K562 (cell line): ENCODE results near the gene ARL8A. TPM values are rescaled to one million over a fixed set of nuclear protein-coding genes. Genes with fewer than 3 reads are reported as not detected.

ENCODE experiments used
- BRCA1 ChIP-seq, 2 experiments: fragments of 450-650 bp in 1 of 2; sonication (generic) in 1 of 2; formaldehyde crosslinking in 1 of 2; IDR thresholded peaks; 2 replicates each; pipeline versions ENCODE4 v1.5.0 to v1.6.1; 2017 to 2020; ENCODE audit warnings: mild to moderate bottlenecking in 1 of 2, missing genetic modification reagents in 1 of 2
- CHCHD3 ChIP-seq: fragments of 250-450 bp; sonication (Bioruptor Pico); IDR thresholded peaks from 2 replicates; pipeline ENCODE4 v2.1.2; 2022; ENCODE audit warnings: mild to moderate bottlenecking
- CXXC5 ChIP-seq: fragments of 250-450 bp; sonication (Bioruptor Pico); IDR thresholded peaks from 2 replicates; pipeline ENCODE4 v1.8.0; 2022; ENCODE audit warnings: inconsistent platforms, mild to moderate bottlenecking, moderate library complexity
- DACH1 ChIP-seq: fragments of 450-650 bp; IDR thresholded peaks from 2 replicates; pipeline ENCODE4 v1.6.1; 2018; ENCODE audit not compliant: partially characterized antibody
- ELF1 ChIP-seq: fragments of 200-800 bp; sonication (Bioruptor generic); IDR thresholded peaks from 2 replicates; pipeline ENCODE4 v1.6.1; 2016; ENCODE audit warnings: missing genetic modification characterization, missing compliant biosample characterization
- GTF2E2 ChIP-seq: fragments of 200-800 bp; sonication (Bioruptor generic); IDR thresholded peaks from 2 replicates; pipeline ENCODE4 v1.6.1; 2016; ENCODE audit warnings: missing genetic modification characterization, missing compliant biosample characterization
- HNRNPUL1 ChIP-seq: fragments of 200-400 bp; formaldehyde crosslinking; IDR thresholded peaks from 2 replicates; pipeline ENCODE4 v1.6.1; 2017; ENCODE audit warnings: low read length
- KAT2B ChIP-seq: IDR thresholded peaks from one replicate; pipeline ENCODE4 v1.6.1; 2012; ENCODE audit warnings: low read depth, mild to moderate bottlenecking, control low read depth, inconsistent platforms, low read length, moderate library complexity
- MIER1 ChIP-seq: fragments of 450-650 bp; IDR thresholded peaks from 2 replicates; pipeline ENCODE4 v1.6.1; 2016; ENCODE audit warnings: antibody characterized with exemption, mild to moderate bottlenecking, low read depth
- NR2C1 ChIP-seq, 2 experiments: fragments of 450-650 bp; IDR thresholded peaks; 2 replicates each; pipeline ENCODE4 v1.6.1; 2017; ENCODE audit warnings: mild to moderate bottlenecking in 2 of 2, antibody characterized with exemption in 1 of 2, inconsistent platforms in 1 of 2, missing compliant biosample characterization in 1 of 2, missing genetic modification characterization in 1 of 2
- PHF8 ChIP-seq: fragments of 200-600 bp; sonication (generic); IDR thresholded peaks from 2 replicates; pipeline ENCODE4 v1.6.1; 2012; ENCODE audit warnings: mixed run types, mild to moderate bottlenecking, inconsistent platforms, low read length, moderate library complexity, borderline replicate concordance
- SMARCA4 ChIP-seq: fragments of 450-650 bp; IDR thresholded peaks from 2 replicates; pipeline ENCODE4 v1.6.1; 2016
- SMC3 ChIP-seq: conservative IDR thresholded peaks from 2 replicates; pipeline ENCODE4 v1.6.1; 2011; ENCODE audit warnings: low read depth, low read length, improper control_type of control experiment; ENCODE audit not compliant: insufficient read depth
- TGIF2 ChIP-seq: sonication (generic); formaldehyde crosslinking; IDR thresholded peaks from 2 replicates; pipeline ENCODE4 v1.8.1; 2022; ENCODE audit warnings: mild to moderate bottlenecking, missing genetic modification reagents, moderate library complexity
- U2AF2 ChIP-seq: fragments of 200-400 bp; formaldehyde crosslinking; optimal IDR thresholded peaks from 2 replicates; pipeline ENCODE3; 2017; ENCODE audit warnings: low read depth, mild to moderate bottlenecking, low read length
- ZFP36 ChIP-seq: fragments of 150-350 bp; IDR thresholded peaks from 2 replicates; pipeline ENCODE4 v1.6.1; 2018; ENCODE audit warnings: low read length, low read depth; ENCODE audit not compliant: partially characterized antibody
- ZFX ChIP-seq: sonication (generic); formaldehyde crosslinking; IDR thresholded peaks from 2 replicates; pipeline ENCODE4 v1.8.0; 2022; ENCODE audit warnings: mild to moderate bottlenecking, missing genetic modification reagents, moderate library complexity
- polyA plus RNA-seq, 8 experiments: library from polyadenylated mRNA; depleted of rRNA in 4 of 8; stranded (reverse) in 5 of 8; unstranded in 3 of 8; fragments of >200 nt; fragmentation: Nextera tagmentation in 2 of 8; fragmentation: Illumina TruSeq in 1 of 8; extraction: Ambion mirVana in 2 of 8; extraction: Trizol in 1 of 8; gene quantifications; 2 replicates each; pipeline versions ENCODE4 v1.2.1 to v1.2.3, GENCODE V29; 2011 to 2014; ENCODE audit warnings: inconsistent platforms in 1 of 8, missing spikeins in 1 of 8
- total RNA-seq, 7 experiments: library from RNA; depleted of rRNA in 6 of 7; stranded (reverse); fragments of >200 nt in 6 of 7; fragmentation: Illumina TruSeq in 2 of 7; extraction: Trizol in 2 of 7; gene quantifications; 2 replicates each; pipeline versions ENCODE4 v1.2.1 to v1.2.3, GENCODE V29; 2011 to 2021; ENCODE audit warnings: low replicate concordance in 1 of 7
- TF ChIP-seq, protein P1 (sequence below): sonication (generic); formaldehyde crosslinking; IDR thresholded peaks from 2 replicates; pipeline ENCODE4 v1.8.1; 2023; ENCODE audit warnings: mild to moderate bottlenecking, missing genetic modification reagents
- TF ChIP-seq, protein P2 (sequence below): sonication (generic); formaldehyde crosslinking; IDR thresholded peaks from 2 replicates; pipeline ENCODE4 v1.8.0; 2022; ENCODE audit warnings: mild to moderate bottlenecking, missing genetic modification reagents
- TF ChIP-seq, protein P3 (sequence below): fragments of 250-450 bp; sonication (Bioruptor Pico); IDR thresholded peaks from 2 replicates; pipeline ENCODE4 v1.4.0; 2020; ENCODE audit warnings: mild to moderate bottlenecking, moderate library complexity, borderline replicate concordance

The ARL8A gene
- total and polyA plus RNA-seq, 9 of the 15 experiments (the other 6 are each of a cell fraction or from before 2014, with no cell fraction given): 0.17 to 27.3 (median 15.6) TPM

DNA sequence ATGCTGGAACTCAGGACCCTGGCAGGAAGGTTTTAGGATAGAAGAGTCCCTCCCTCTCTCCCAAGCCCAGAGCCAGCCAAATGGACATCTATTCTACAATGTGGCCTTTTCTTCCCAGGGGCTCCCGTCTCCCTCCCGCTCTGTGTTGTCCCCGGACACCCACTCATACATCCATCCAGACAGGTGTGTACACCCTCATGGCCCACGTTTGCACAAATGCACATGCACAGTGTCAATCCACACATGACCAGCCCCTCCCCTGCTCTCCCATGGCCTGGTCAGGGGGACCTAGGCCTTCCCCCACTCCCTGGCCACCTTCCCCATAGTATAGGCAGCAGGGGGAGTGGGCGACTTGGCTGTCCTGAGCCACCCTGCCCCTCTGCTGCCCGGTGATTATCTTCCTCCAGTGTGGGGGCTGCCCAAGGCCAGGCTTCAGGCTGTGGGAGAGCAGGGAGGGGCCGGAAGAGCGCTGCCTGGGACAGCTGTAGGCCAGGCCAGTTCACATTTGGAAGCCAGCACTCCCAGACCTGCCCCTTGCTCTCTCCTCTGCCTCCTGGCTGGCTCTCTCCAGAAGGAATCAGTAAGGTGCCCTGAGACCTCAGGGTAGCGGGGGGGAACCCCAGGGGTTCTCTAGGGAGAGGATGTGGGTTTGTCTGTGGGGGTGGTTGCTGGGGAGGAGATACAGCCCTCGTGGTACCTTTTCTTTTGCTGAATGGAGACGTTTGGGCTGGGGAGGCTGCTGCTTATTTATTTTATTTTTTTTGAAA, 19.9 kb upstream of the ARL8A start (continued):
- TF ChIP-seq BRCA1 (IDR thresholded peaks at IDR 0.05): no peak
- TF ChIP-seq BRCA1 (CRISPR knock-in tag; IDR thresholded peaks at IDR 0.05): no peak
- TF ChIP-seq NR2C1 (IDR thresholded peaks at IDR 0.05): peak; percentile 24; the same call in 1 of the 2 replicates
- no peak for TF ChIP-seq NR2C1 (tag; IDR thresholded peaks at IDR 0.05)
- TF ChIP-seq KAT2B: no peak
- peak; percentile 26; the same call in 1 of the 2 replicates for TF ChIP-seq GTF2E2 (tag)
- TF ChIP-seq U2AF2: no peak
- TF ChIP-seq SMC3: no peak
- peak; percentile 52; the same call in 1 of the 2 replicates for TF ChIP-seq ELF1 (tag)
- peak; percentile 70 for TF ChIP-seq SMARCA4
- TF ChIP-seq, protein P1, sequence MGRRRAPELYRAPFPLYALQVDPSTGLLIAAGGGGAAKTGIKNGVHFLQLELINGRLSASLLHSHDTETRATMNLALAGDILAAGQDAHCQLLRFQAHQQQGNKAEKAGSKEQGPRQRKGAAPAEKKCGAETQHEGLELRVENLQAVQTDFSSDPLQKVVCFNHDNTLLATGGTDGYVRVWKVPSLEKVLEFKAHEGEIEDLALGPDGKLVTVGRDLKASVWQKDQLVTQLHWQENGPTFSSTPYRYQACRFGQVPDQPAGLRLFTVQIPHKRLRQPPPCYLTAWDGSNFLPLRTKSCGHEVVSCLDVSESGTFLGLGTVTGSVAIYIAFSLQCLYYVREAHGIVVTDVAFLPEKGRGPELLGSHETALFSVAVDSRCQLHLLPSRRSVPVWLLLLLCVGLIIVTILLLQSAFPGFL (CRISPR knock-in tag): no peak
- no peak for TF ChIP-seq ZFX
- no peak for TF ChIP-seq MIER1
- TF ChIP-seq, protein P2, sequence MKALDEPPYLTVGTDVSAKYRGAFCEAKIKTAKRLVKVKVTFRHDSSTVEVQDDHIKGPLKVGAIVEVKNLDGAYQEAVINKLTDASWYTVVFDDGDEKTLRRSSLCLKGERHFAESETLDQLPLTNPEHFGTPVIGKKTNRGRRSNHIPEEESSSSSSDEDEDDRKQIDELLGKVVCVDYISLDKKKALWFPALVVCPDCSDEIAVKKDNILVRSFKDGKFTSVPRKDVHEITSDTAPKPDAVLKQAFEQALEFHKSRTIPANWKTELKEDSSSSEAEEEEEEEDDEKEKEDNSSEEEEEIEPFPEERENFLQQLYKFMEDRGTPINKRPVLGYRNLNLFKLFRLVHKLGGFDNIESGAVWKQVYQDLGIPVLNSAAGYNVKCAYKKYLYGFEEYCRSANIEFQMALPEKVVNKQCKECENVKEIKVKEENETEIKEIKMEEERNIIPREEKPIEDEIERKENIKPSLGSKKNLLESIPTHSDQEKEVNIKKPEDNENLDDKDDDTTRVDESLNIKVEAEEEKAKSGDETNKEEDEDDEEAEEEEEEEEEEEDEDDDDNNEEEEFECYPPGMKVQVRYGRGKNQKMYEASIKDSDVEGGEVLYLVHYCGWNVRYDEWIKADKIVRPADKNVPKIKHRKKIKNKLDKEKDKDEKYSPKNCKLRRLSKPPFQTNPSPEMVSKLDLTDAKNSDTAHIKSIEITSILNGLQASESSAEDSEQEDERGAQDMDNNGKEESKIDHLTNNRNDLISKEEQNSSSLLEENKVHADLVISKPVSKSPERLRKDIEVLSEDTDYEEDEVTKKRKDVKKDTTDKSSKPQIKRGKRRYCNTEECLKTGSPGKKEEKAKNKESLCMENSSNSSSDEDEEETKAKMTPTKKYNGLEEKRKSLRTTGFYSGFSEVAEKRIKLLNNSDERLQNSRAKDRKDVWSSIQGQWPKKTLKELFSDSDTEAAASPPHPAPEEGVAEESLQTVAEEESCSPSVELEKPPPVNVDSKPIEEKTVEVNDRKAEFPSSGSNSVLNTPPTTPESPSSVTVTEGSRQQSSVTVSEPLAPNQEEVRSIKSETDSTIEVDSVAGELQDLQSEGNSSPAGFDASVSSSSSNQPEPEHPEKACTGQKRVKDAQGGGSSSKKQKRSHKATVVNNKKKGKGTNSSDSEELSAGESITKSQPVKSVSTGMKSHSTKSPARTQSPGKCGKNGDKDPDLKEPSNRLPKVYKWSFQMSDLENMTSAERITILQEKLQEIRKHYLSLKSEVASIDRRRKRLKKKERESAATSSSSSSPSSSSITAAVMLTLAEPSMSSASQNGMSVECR (CRISPR knock-in tag): peak; percentile 44
- TF ChIP-seq HNRNPUL1: no peak
- peak; percentile 52; the same call in 1 of the 2 replicates for TF ChIP-seq PHF8
- TF ChIP-seq DACH1: peak; percentile 84
- no peak for TF ChIP-seq ZFP36
- TF ChIP-seq CHCHD3 (CRISPR knock-in tag): no peak
- peak; percentile 54 for TF ChIP-seq CXXC5 (CRISPR knock-in tag)
- no peak for TF ChIP-seq TGIF2 (CRISPR knock-in tag)
- TF ChIP-seq, protein P3, sequence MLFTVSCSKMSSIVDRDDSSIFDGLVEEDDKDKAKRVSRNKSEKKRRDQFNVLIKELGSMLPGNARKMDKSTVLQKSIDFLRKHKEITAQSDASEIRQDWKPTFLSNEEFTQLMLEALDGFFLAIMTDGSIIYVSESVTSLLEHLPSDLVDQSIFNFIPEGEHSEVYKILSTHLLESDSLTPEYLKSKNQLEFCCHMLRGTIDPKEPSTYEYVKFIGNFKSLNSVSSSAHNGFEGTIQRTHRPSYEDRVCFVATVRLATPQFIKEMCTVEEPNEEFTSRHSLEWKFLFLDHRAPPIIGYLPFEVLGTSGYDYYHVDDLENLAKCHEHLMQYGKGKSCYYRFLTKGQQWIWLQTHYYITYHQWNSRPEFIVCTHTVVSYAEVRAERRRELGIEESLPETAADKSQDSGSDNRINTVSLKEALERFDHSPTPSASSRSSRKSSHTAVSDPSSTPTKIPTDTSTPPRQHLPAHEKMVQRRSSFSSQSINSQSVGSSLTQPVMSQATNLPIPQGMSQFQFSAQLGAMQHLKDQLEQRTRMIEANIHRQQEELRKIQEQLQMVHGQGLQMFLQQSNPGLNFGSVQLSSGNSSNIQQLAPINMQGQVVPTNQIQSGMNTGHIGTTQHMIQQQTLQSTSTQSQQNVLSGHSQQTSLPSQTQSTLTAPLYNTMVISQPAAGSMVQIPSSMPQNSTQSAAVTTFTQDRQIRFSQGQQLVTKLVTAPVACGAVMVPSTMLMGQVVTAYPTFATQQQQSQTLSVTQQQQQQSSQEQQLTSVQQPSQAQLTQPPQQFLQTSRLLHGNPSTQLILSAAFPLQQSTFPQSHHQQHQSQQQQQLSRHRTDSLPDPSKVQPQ (CRISPR knock-in tag): no peak
